HFF-Myc (cell line): ENCODE results near the gene CNKSR3.
A peak's percentile ranks its signal among the peaks of the same experiment; 100 is the strongest.

Source experiments
- DNase-seq: peaks from one replicate; pipeline ENCODE4 v3.0.0-alpha.2; 2011; ENCODE audit warnings: low read depth; ENCODE audit errors: extremely low read depth
- H3K4me3 ChIP-seq: replicated peaks from 2 replicates; pipeline ENCODE4 v1.5.1; 2011; ENCODE audit warnings: low read depth, mild to moderate bottlenecking, control low read depth, low read length
- CTCF ChIP-seq: IDR thresholded peaks from 2 replicates; pipeline ENCODE4 v1.5.1; 2012; ENCODE audit warnings: mild to moderate bottlenecking, low read depth, low read length, control low read depth; ENCODE audit errors: missing control alignments

The CNKSR3 gene

GRCh38 chr6:154481521-154482013, 28.9 kb downstream of the CNKSR3 start:
- H3K4me3 ChIP-seq, result no peak overlapping the region
- DNase-seq, result no peak
- TF ChIP-seq CTCF, result no peak

DNA sequence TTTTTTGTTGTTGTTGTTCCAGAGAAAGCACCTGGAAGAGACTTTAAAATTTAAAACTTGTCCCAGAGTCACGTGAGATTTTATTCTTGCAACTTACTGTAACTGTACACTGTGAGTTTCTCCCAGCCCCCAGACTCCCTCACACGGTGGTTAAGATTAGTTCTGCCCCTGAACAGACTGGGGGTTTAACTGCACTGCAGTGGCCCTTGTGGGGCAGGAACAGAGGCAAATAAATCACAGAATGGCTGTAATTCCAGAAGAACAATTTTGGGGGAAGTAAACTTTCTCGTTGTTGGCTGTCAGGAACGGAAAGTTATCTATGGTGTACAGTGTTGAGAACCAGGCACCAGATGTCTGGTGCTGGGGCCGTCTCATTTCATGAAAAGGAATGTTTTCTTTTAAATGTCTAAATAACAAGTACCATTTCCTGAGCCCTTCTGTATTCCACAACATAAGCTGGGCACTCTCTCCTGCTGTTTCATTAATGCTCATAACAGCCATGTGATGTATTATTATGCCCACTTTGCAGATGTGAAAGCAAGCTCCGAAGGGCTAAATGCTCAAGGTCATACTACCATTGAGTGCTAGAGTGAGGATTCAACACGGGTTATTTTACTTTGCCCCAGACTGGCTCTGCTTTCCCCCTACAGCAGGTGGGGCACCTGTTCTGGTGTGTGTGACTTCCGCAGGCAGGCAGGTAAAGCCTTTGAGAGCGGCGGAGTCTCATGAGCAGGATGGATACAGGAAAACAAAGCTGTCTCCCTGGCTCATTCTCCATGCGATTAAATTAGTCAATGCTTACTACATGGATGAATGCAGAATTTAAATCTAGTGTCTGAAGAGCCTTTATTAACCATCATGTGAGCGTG, 30.5 kb downstream of the CNKSR3 start:
- peak; percentile 21 for DNase-seq
- H3K4me3 ChIP-seq, result peak overlapping the region; percentile 41
- TF ChIP-seq CTCF, result no peak

DNA sequence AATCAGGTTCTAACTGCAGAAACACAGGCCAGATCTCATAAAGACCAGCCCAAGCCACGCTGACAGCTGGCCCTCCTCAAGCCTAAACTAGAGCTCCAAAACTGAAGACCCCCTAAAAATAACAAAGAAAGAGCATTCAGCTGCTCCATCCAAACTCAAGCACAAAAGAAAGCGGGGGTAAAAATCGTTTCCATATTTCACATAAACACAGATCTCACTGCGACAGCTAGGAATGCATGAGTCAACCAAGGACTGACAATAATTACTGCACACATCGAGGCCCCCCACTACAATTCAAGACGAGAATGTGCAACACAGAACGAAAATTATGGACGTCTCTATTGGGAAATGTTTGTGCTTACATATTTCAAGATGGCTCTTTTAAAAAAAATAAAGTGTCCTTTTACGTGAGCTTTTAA, 31.1 kb downstream of the CNKSR3 start:
- DNase-seq, result peak; percentile 41
- peak overlapping the region; percentile 41 for H3K4me3 ChIP-seq

DNA sequence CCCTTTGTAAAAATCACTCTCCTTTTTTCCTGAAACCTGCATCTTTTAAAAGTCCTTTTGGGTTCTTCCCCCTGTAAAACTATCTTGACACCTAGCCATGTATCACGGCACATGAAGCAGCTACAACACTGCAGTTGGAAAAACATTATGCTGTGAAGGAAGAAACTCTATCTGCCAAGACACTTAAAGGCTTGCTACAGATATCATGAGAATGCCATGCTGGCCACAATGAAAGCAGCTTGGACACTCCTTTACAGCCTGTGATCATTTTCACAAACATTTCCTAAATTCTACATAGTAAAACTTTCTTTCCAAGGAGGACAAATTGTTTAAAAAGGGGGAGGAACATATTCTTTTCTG, 31.8 kb downstream of the CNKSR3 start:
- no peak for TF ChIP-seq CTCF
- no peak for DNase-seq
- H3K4me3 ChIP-seq, result peak overlapping the region; percentile 41

More for the DNA sequence above, 31.1 kb downstream of the CNKSR3 start:
- TF ChIP-seq CTCF, result no peak

DNA sequence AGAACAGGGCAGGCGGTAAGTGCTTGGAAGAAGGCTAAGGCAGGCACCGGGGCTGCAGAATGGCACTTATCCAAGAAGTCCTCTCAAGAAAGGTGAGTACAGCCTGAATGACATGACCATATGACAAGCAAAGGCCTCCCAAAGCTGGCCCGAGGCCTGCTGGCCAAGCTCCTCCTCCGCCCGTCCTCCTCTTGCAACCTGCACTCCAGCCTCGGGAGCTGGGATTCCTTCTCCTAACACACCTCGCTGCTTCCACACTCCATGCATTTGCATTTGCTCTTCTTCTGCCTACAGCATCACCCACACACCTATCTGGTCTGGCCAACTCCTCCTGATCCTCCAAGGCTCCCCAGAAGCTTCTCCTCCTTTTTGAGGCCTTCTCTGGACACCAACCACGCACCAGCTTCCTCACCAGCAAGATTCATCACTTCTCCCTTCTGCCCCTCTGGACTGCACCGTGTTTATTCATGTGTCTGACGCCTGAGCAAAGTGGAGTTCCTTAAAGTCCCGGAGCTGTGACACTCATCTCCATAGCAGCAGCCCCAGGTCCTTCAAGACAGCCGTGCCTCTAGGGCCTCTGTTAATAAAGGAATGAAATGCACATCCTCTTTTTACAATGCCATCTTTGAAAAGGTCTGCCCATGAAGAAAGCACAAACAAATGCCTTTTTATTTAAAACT, 32.3 kb downstream of the CNKSR3 start:
- DNase-seq, result no peak
- TF ChIP-seq CTCF, result no peak
- H3K4me3 ChIP-seq, result no peak overlapping the region

GRCh38 chr6:154476494-154476893, 34.0 kb downstream of the CNKSR3 start:
- no peak for DNase-seq
- H3K4me3 ChIP-seq, result no peak overlapping the region
- TF ChIP-seq CTCF, result no peak
